ENCODE measurements around the gene SPAG8. TPM values are rescaled to one million over a fixed set of nuclear protein-coding genes. Genes with fewer than 3 reads are reported as not detected.

SPAG8 gene
- total RNA-seq, 1 experiment from 2014 or later: 0.29 TPM

- Histone ChIP-seq H3K4me3 (ENCODE audit: low read depth, low read length) (no peak overlapping the region), H3K27me3 (replicated peaks; ENCODE audit: control insufficient read depth, insufficient read depth, low read length) (no peaks in the 10 kb centered on the region), H3K4me1 (peaks cover 4% of the 10 kb centered on the region; the same call in 1 of the 2 replicates), H3K9me3 (no peaks in the 10 kb centered on the region), H3K36me3 (ENCODE audit: control insufficient read depth, insufficient read depth, low read length) (no peaks in the 10 kb centered on the region)
- Mint-ChIP-seq H3K27ac (ENCODE audit: unreplicated experiment) (no peak overlapping the region), H3K4me1 (ENCODE audit: low read depth, unreplicated experiment) (peaks cover 15% of the 10 kb centered on the region), H3K9me3 (ENCODE audit: unreplicated experiment) (no peaks in the 10 kb centered on the region), H3K27me3 (ENCODE audit: insufficient read depth, unreplicated experiment) (no peaks in the 10 kb centered on the region), H3K4me3 (ENCODE audit: unreplicated experiment) (no peak overlapping the region), H3K36me3 (ENCODE audit: insufficient read depth, unreplicated experiment) (no peaks in the 10 kb centered on the region)
- no peak for TF ChIP-seq CTCF (IDR thresholded peaks at IDR 0.05; ENCODE audit: insufficient read depth in 1 of 2, low read depth in 1 of 2, low read length in 1 of 2, severe bottlenecking in 1 of 2, unreplicated experiment in 1 of 2)
- ChIA-PET POLR2A (no interaction called here), CTCF (no interaction called here)
- no TSS peak for BruUV-seq (replicated peaks)
- no peak for DNase-seq
- intact Hi-C loops (cut with micrococcal nuclease; ENCODE audit: unreplicated experiment): no loop called here
Observed at GRCh38 chr9:35844628-35845270, 32.7 kb upstream of the SPAG8 start.

GRCh38 chr9:35842795-35843194 is 30.7 kb upstream of the SPAG8 start:
- intact Hi-C loops (cut with micrococcal nuclease; ENCODE audit: unreplicated experiment): no loop called here
- Mint-ChIP-seq H3K9me3 (ENCODE audit: unreplicated experiment) (no peaks in the 10 kb centered on the region), H3K4me1 (ENCODE audit: low read depth, unreplicated experiment) (peaks cover 15% of the 10 kb centered on the region), H3K27me3 (ENCODE audit: insufficient read depth, unreplicated experiment) (no peaks in the 10 kb centered on the region), H3K4me3 (ENCODE audit: unreplicated experiment) (no peak overlapping the region), H3K27ac (ENCODE audit: unreplicated experiment) (no peak overlapping the region), H3K36me3 (ENCODE audit: insufficient read depth, unreplicated experiment) (no peaks in the 10 kb centered on the region)
- POLR2A ChIA-PET: no interaction called here
- no peak for TF ChIP-seq CTCF (IDR thresholded peaks at IDR 0.05; ENCODE audit: insufficient read depth in 1 of 2, low read depth in 1 of 2, low read length in 1 of 2, severe bottlenecking in 1 of 2, unreplicated experiment in 1 of 2)
- no TSS peak for BruUV-seq (replicated peaks)
- CTCF ChIA-PET: no interaction called here
- Histone ChIP-seq H3K4me1 (peaks cover 4% of the 10 kb centered on the region; the same call in 1 of the 2 replicates), H3K9me3 (no peaks in the 10 kb centered on the region), H3K27me3 (replicated peaks; ENCODE audit: control insufficient read depth, insufficient read depth, low read length) (no peaks in the 10 kb centered on the region), H3K36me3 (ENCODE audit: control insufficient read depth, insufficient read depth, low read length) (no peaks in the 10 kb centered on the region), H3K4me3 (ENCODE audit: low read depth, low read length) (no peak overlapping the region)
- no peak for DNase-seq

- CTCF ChIA-PET: no interaction called here
- H3K9me3 Mint-ChIP-seq (ENCODE audit: unreplicated experiment): no peaks in the 10 kb centered on the region
- no TSS peak for BruUV-seq (replicated peaks)
- peaks cover 4% of the 10 kb centered on the region; the same call in 1 of the 2 replicates for H3K4me1 ChIP-seq
- DNase-seq: no peak
- no peak for TF ChIP-seq CTCF (IDR thresholded peaks at IDR 0.05; ENCODE audit: insufficient read depth in 1 of 2, low read depth in 1 of 2, low read length in 1 of 2, severe bottlenecking in 1 of 2, unreplicated experiment in 1 of 2)
- no peaks in the 10 kb centered on the region for H3K27me3 Mint-ChIP-seq (ENCODE audit: insufficient read depth, unreplicated experiment)
- H3K36me3 ChIP-seq (ENCODE audit: control insufficient read depth, insufficient read depth, low read length): no peaks in the 10 kb centered on the region
- H3K27ac Mint-ChIP-seq (ENCODE audit: unreplicated experiment): no peak overlapping the region
- no peaks in the 10 kb centered on the region for H3K36me3 Mint-ChIP-seq (ENCODE audit: insufficient read depth, unreplicated experiment)
- H3K27me3 ChIP-seq (replicated peaks; ENCODE audit: control insufficient read depth, insufficient read depth, low read length): no peaks in the 10 kb centered on the region
- no peak overlapping the region for H3K4me3 Mint-ChIP-seq (ENCODE audit: unreplicated experiment)
- H3K4me1 Mint-ChIP-seq (ENCODE audit: low read depth, unreplicated experiment): peaks cover 15% of the 10 kb centered on the region
- H3K4me3 ChIP-seq (ENCODE audit: low read depth, low read length): no peak overlapping the region
- POLR2A ChIA-PET: no interaction called here
- no peaks in the 10 kb centered on the region for H3K9me3 ChIP-seq
- intact Hi-C loops (cut with micrococcal nuclease; ENCODE audit: unreplicated experiment): no loop called here
Observed at GRCh38 chr9:35842020-35842745, 30.1 kb upstream of the SPAG8 start.
